ENCODE measurements around the gene MEF2B.

MEF2B gene

GRCh38 chr19:19170053-19170872, at the start of gene MEF2B:
MEF2B (minus strand) TSS chr19:19170263; CDS start chr19:19150735, 19,528 bp downstream.
- Histone ChIP-seq H3K9ac (ENCODE audit: low read length) (no peak within 1 kb of the TSS), H3K4me3 (ENCODE audit: low read length) (no peak within 1 kb of the TSS), H3K36me3 (ENCODE audit: control insufficient read depth, insufficient read depth, low read length) (no peaks in the 10 kb centered on the region), H3K9me3 (ENCODE audit: control insufficient read depth, low read length) (no peaks in the 10 kb centered on the region), H3K4me1 (ENCODE audit: control insufficient read depth, insufficient read depth, low read length) (peaks cover 12% of the 10 kb centered on the region), H3K27me3 (ENCODE audit: control insufficient read depth, insufficient read depth, low read length) (no peaks in the 10 kb centered on the region)

DNA sequence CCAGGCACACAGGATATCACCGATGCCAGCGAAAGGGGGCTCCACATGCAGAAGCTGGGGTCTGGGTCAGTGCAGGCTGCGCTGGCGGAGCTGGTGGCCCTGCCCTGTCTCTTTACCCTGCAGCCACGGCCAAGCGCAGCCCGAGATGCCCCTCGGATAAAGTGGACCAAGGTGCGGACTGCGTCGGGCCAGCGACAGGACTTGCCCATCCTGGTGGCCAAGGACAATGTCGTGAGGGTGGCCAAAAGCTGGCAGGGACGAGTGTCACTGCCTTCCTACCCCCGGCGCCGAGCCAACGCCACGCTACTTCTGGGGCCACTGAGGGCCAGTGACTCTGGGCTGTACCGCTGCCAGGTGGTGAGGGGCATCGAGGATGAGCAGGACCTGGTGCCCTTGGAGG, 48.8 kb upstream of the MEF2B start:
- Histone ChIP-seq H3K4me3 (ENCODE audit: low read length) (no peak overlapping the region), H3K9ac (ENCODE audit: low read length) (no peak overlapping the region), H3K9me3 (ENCODE audit: control insufficient read depth, low read length) (no peaks in the 10 kb centered on the region), H3K4me1 (ENCODE audit: control insufficient read depth, insufficient read depth, low read length) (no peaks in the 10 kb centered on the region), H3K27me3 (ENCODE audit: control insufficient read depth, insufficient read depth, low read length) (peaks cover 7% of the 10 kb centered on the region), H3K36me3 (ENCODE audit: control insufficient read depth, insufficient read depth, low read length) (no peaks in the 10 kb centered on the region)

- Histone ChIP-seq H3K36me3 (ENCODE audit: control insufficient read depth, insufficient read depth, low read length) (no peaks in the 10 kb centered on the region), H3K27me3 (ENCODE audit: control insufficient read depth, insufficient read depth, low read length) (peaks cover 17% of the 10 kb centered on the region), H3K9me3 (ENCODE audit: control insufficient read depth, low read length) (no peaks in the 10 kb centered on the region), H3K4me3 (ENCODE audit: low read length) (no peak overlapping the region), H3K9ac (ENCODE audit: low read length) (no peak overlapping the region), H3K4me1 (ENCODE audit: control insufficient read depth, insufficient read depth, low read length) (no peaks in the 10 kb centered on the region)
Observed at GRCh38 chr19:19217099-19217498, 47.0 kb upstream of the MEF2B start.

DNA sequence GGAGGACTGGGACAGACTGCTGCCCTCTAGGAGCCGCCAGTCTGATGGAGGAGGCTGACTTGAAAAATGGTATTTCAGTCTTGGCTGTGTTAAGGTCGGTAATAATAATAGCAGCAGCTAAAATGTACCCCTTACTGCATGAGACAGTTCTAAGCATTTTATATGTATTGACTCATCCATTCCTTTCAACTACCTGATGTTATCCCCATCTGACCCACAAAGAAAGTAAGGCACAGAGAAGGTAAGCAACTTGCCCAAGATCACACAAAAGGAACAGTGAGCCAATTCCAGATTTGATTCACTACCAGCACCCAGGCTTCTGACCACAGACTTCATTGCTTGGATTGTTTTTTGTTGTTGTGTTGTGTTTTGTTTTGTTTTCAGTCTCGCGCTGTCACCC, 45.7 kb upstream of the MEF2B start:
- H3K4me3 ChIP-seq (ENCODE audit: low read length) = no peak overlapping the region
- no peaks in the 10 kb centered on the region for H3K4me1 ChIP-seq (ENCODE audit: control insufficient read depth, insufficient read depth, low read length)
- H3K36me3 ChIP-seq (ENCODE audit: control insufficient read depth, insufficient read depth, low read length) = no peaks in the 10 kb centered on the region
- no peaks in the 10 kb centered on the region for H3K9me3 ChIP-seq (ENCODE audit: control insufficient read depth, low read length)
- no peak overlapping the region for H3K9ac ChIP-seq (ENCODE audit: low read length)
- H3K27me3 ChIP-seq (ENCODE audit: control insufficient read depth, insufficient read depth, low read length) = peaks cover 29% of the 10 kb centered on the region

DNA sequence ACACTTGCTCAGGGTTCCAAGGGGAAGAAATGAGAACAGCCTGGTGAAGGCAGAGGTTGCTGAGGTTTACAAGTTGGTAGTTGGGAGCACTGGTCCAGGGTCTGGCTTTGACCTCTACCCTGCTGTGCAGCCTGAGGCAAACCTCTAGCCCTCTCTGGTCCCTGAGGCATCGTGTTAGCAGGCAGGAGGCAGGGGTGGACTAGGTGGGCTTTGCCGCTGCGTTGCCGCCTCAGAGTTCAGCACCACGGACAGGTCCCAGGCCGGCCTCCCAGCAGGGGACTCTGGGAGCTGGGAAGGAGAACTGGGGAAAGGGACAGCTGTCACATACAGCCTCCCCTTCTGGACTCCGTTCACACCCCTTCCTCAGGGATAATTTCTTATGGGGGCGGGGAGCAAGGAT, 44.8 kb upstream of the MEF2B start:
- H3K27me3 ChIP-seq (ENCODE audit: control insufficient read depth, insufficient read depth, low read length) = peaks cover 29% of the 10 kb centered on the region
- H3K36me3 ChIP-seq (ENCODE audit: control insufficient read depth, insufficient read depth, low read length) = no peaks in the 10 kb centered on the region
- H3K4me1 ChIP-seq (ENCODE audit: control insufficient read depth, insufficient read depth, low read length) = no peaks in the 10 kb centered on the region
- no peak overlapping the region for H3K9ac ChIP-seq (ENCODE audit: low read length)
- no peak overlapping the region for H3K4me3 ChIP-seq (ENCODE audit: low read length)
- H3K9me3 ChIP-seq (ENCODE audit: control insufficient read depth, low read length) = no peaks in the 10 kb centered on the region

- H3K9ac ChIP-seq (ENCODE audit: low read length) = no peak overlapping the region
Observed at GRCh38 chr19:19214159-19214490, 44.1 kb upstream of the MEF2B start.

GRCh38 chr19:19213426-19214158, 43.5 kb upstream of the MEF2B start:
- H3K27me3 ChIP-seq (ENCODE audit: control insufficient read depth, insufficient read depth, low read length) = peaks cover 29% of the 10 kb centered on the region
- no peak overlapping the region for H3K4me3 ChIP-seq (ENCODE audit: low read length)
- H3K36me3 ChIP-seq (ENCODE audit: control insufficient read depth, insufficient read depth, low read length) = no peaks in the 10 kb centered on the region
- H3K9ac ChIP-seq (ENCODE audit: low read length) = no peak overlapping the region
- no peaks in the 10 kb centered on the region for H3K9me3 ChIP-seq (ENCODE audit: control insufficient read depth, low read length)
- H3K4me1 ChIP-seq (ENCODE audit: control insufficient read depth, insufficient read depth, low read length) = no peaks in the 10 kb centered on the region

More at GRCh38 chr19:19214159-19214490, 44.1 kb upstream of the MEF2B start:
- Histone ChIP-seq H3K4me1 (ENCODE audit: control insufficient read depth, insufficient read depth, low read length) (no peaks in the 10 kb centered on the region), H3K9me3 (ENCODE audit: control insufficient read depth, low read length) (no peaks in the 10 kb centered on the region), H3K36me3 (ENCODE audit: control insufficient read depth, insufficient read depth, low read length) (no peaks in the 10 kb centered on the region), H3K27me3 (ENCODE audit: control insufficient read depth, insufficient read depth, low read length) (peaks cover 29% of the 10 kb centered on the region), H3K4me3 (ENCODE audit: low read length) (no peak overlapping the region)

DNA sequence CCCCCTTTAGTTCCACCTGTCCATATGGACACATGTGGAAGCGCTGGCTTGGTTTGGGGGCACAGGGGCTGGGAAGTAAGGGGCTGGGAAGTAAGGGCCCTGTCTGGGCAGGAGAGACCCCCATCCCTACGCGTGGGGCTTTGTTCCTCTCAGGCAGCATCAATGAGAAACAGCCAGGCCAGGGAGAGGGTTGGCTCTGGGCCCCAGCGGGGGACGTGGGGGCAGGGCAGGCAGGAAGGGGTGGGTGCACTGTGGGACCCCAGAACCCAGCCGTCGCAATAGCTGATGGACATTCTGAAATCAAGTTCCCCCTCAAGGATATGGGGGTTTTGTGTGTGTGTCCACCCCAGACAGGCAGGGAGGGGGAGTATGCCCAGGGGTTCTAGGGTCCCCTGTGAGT, 42.9 kb upstream of the MEF2B start:
- no peaks in the 10 kb centered on the region for H3K4me1 ChIP-seq (ENCODE audit: control insufficient read depth, insufficient read depth, low read length)
- peaks cover 29% of the 10 kb centered on the region for H3K27me3 ChIP-seq (ENCODE audit: control insufficient read depth, insufficient read depth, low read length)
- H3K36me3 ChIP-seq (ENCODE audit: control insufficient read depth, insufficient read depth, low read length) = no peaks in the 10 kb centered on the region
- no peaks in the 10 kb centered on the region for H3K9me3 ChIP-seq (ENCODE audit: control insufficient read depth, low read length)
- no peak overlapping the region for H3K9ac ChIP-seq (ENCODE audit: low read length)
- H3K4me3 ChIP-seq (ENCODE audit: low read length) = no peak overlapping the region

DNA sequence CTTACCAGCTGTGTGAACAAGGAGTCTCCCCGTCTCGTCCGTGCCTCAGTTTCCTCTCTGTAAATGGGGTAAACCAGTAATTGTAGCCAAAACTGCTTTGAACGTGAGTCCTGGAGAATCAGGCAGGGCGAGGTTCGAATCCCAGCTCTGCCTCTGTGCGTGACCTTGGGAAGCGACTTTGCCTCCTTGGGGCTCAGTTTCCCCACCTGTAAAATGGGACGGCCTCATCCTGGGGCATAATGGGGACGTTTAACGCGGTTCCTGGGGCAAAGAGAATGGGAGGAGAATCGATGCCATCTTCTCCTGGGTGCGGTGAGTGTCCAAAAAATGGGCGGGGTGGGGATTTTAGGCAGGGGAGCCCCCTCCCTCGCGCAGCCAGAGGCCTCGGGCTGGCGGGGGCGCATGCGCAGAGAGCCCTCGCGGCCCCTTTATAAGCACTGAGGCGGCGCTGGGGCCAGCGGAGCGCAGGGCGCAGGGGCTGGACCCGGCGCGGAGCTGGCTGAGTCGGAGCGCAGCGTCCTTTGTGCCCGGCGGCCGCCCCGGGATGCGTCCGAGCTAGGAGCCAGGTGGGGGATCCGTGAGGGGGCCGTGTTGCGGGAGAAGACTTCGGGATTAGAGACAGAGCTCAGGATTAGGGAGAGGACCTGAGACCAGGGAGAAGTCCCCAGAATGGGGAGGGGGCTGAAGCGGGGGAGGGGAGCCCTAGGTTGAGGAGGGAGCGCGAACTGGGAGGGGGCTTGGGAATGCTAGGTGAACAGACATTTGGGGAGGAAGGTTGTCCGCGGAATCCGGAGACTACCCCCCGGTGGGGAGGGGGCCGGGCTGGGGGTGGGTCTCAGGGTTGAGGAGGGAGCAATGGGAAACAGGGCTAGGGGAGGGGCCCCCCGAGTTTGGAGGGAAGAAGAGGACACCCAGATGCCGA, 41.7 kb upstream of the MEF2B start, which contains the start of gene NCAN:
Gene NCAN, plus strand, starts transcription at position 460 of the 922 bp plus-strand sequence. CDS start 4,996 bp downstream, outside the sequence.
- H3K9ac ChIP-seq (ENCODE audit: low read length) = no peak within 1 kb of the TSS
- no peak within 1 kb of the TSS for H3K4me3 ChIP-seq (ENCODE audit: low read length)
- H3K27me3 ChIP-seq (ENCODE audit: control insufficient read depth, insufficient read depth, low read length) = peaks cover 29% of the 10 kb centered on the region

GRCh38 chr19:19209372-19209771, 39.3 kb upstream of the MEF2B start:
- peaks cover 40% of the 10 kb centered on the region for H3K27me3 ChIP-seq (ENCODE audit: control insufficient read depth, insufficient read depth, low read length)

More for the DNA sequence above, 41.7 kb upstream of the MEF2B start, which contains the start of gene NCAN:
- Histone ChIP-seq H3K4me1 (ENCODE audit: control insufficient read depth, insufficient read depth, low read length) (peaks cover 9% of the 10 kb centered on the region), H3K9me3 (ENCODE audit: control insufficient read depth, low read length) (no peaks in the 10 kb centered on the region), H3K36me3 (ENCODE audit: control insufficient read depth, insufficient read depth, low read length) (no peaks in the 10 kb centered on the region)

GRCh38 chr19:19207637-19208572, 37.8 kb upstream of the MEF2B start:
- H3K4me3 ChIP-seq (ENCODE audit: low read length) = no peak overlapping the region
- peaks cover 31% of the 10 kb centered on the region for H3K27me3 ChIP-seq (ENCODE audit: control insufficient read depth, insufficient read depth, low read length)
- H3K9me3 ChIP-seq (ENCODE audit: control insufficient read depth, low read length) = no peaks in the 10 kb centered on the region
- H3K4me1 ChIP-seq (ENCODE audit: control insufficient read depth, insufficient read depth, low read length) = peaks cover 15% of the 10 kb centered on the region
- H3K9ac ChIP-seq (ENCODE audit: low read length) = no peak overlapping the region
- no peaks in the 10 kb centered on the region for H3K36me3 ChIP-seq (ENCODE audit: control insufficient read depth, insufficient read depth, low read length)

More at GRCh38 chr19:19209372-19209771, 39.3 kb upstream of the MEF2B start:
- Histone ChIP-seq H3K9ac (ENCODE audit: low read length) (no peak overlapping the region), H3K36me3 (ENCODE audit: control insufficient read depth, insufficient read depth, low read length) (no peaks in the 10 kb centered on the region), H3K4me1 (ENCODE audit: control insufficient read depth, insufficient read depth, low read length) (peaks cover 13% of the 10 kb centered on the region), H3K9me3 (ENCODE audit: control insufficient read depth, low read length) (no peaks in the 10 kb centered on the region), H3K4me3 (ENCODE audit: low read length) (no peak overlapping the region)
